ENCODE data around the gene UBE2L5.

GRCh38 chr13:30396434-30397075, 25.7 kb upstream of the UBE2L5 start:
- TF ChIP-seq, protein P1, sequence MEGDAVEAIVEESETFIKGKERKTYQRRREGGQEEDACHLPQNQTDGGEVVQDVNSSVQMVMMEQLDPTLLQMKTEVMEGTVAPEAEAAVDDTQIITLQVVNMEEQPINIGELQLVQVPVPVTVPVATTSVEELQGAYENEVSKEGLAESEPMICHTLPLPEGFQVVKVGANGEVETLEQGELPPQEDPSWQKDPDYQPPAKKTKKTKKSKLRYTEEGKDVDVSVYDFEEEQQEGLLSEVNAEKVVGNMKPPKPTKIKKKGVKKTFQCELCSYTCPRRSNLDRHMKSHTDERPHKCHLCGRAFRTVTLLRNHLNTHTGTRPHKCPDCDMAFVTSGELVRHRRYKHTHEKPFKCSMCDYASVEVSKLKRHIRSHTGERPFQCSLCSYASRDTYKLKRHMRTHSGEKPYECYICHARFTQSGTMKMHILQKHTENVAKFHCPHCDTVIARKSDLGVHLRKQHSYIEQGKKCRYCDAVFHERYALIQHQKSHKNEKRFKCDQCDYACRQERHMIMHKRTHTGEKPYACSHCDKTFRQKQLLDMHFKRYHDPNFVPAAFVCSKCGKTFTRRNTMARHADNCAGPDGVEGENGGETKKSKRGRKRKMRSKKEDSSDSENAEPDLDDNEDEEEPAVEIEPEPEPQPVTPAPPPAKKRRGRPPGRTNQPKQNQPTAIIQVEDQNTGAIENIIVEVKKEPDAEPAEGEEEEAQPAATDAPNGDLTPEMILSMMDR (conservative IDR thresholded peaks at IDR 0.05 in 1 of 2, IDR thresholded peaks at IDR 0.05 in 1 of 2; ENCODE audit: low read depth in 1 of 2, low read length in 2 of 2), result no peak
- TF ChIP-seq EZH2 (IDR thresholded peaks at IDR 0.05; ENCODE audit: low read length, missing control alignments), result no peak
